ENCODE measurements around the gene CMSS1.

Gene CMSS1

DNA sequence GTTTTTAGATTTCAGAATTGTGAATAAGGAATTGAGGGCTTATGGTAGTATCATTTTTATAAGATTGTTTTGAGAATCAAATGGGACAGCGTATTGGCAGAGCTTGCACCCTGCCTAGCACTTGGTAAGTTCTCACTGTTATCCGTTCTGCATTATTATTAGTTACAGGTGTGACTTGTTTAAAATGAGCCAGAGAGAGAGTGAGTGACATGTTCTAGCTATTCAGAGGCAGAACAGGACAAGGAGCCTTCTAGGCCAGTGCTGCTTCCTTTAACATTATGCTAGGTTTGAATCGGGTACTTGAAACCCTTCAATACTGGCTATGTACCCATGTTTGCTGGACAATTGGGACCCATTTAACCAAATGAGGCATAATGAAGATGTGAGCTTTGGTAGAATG lies 162.9 kb downstream of the CMSS1 start:
- TF ChIP-seq, protein P1, sequence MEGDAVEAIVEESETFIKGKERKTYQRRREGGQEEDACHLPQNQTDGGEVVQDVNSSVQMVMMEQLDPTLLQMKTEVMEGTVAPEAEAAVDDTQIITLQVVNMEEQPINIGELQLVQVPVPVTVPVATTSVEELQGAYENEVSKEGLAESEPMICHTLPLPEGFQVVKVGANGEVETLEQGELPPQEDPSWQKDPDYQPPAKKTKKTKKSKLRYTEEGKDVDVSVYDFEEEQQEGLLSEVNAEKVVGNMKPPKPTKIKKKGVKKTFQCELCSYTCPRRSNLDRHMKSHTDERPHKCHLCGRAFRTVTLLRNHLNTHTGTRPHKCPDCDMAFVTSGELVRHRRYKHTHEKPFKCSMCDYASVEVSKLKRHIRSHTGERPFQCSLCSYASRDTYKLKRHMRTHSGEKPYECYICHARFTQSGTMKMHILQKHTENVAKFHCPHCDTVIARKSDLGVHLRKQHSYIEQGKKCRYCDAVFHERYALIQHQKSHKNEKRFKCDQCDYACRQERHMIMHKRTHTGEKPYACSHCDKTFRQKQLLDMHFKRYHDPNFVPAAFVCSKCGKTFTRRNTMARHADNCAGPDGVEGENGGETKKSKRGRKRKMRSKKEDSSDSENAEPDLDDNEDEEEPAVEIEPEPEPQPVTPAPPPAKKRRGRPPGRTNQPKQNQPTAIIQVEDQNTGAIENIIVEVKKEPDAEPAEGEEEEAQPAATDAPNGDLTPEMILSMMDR (conservative IDR thresholded peaks at IDR 0.05), result no peak
- no peak overlapping the region for H3K27ac ChIP-seq

DNA sequence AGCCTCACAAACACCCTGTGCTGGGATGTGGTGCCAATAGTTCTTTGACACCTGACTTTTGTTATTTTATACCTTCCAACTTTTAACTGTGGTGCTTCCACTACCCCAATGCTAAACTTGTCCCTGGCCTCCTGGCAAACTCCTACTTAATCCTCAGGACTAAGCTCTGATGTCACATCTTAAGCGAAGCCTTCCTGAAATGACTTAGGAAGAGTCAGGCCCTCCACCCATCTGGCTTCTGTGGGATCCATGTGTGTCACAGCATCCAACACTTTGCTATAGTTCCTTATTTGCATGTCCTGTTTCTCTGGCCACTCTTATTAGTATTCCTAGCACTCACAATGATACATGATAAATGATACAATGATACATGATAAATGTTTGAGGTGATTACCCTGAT lies 163.5 kb downstream of the CMSS1 start:
- no peak overlapping the region for H3K27ac ChIP-seq
- TF ChIP-seq, protein P1 (conservative IDR thresholded peaks at IDR 0.05), result no peak

DNA sequence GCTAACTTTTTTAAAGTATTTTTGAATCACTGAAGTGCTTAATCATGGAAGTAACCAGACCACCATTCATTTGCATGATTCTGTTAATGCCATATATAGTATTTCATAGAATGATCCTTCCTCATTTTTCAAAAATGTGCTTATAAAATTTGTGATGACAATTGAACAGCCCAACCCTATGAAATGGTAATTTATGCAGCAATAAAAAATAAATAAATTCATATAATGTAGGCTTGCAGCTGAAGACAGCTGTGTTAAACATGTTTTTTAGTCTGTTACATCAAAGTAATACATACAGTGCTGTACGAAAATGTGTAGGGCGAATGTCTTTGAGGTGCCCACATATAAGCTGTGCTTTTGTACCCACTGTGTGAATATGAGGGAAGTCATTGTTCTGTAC lies 165.0 kb downstream of the CMSS1 start:
- H3K27ac ChIP-seq, result no peak overlapping the region
- TF ChIP-seq, protein P1 (conservative IDR thresholded peaks at IDR 0.05), result no peak

DNA sequence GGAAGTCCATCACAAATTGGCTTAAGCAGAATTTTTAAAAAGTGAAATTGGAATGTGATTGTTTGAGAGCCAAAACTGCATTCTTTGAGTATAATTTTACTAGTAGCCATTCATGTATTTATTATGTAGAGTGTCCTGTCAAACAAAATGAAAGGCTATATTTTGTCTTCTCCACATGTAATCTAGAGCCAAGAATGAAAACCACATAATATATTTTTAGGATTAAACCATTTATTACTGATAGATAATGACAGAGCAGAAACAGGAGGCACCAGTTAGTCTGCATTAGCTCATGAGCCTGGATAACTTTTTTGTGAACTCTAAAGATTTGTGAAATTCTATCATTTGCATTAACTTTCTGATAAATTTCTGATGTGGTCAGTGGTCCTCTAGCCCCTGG lies 166.5 kb downstream of the CMSS1 start:
- H3K27ac ChIP-seq, result peak overlapping the region; percentile 29
- TF ChIP-seq, protein P1 (conservative IDR thresholded peaks at IDR 0.05), result no peak

DNA sequence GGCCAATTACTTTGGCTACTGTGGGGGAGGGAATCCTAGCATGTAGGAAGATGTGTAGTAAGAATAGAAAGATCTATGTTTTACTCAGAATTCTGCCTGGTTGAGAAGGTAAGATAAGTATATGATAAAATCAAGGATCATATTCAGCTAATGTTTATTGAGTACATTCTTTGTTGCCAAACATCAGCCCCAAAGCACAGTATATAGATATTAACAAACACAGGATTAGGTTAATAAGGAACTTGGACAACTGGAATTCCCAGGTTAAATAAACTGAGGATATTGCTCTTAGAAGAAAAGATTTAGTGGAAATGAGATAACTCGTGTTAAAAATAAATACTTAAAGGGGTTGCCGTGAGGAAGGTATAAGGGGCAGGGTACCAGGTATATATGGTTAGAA lies 167.0 kb downstream of the CMSS1 start:
- TF ChIP-seq, protein P1 (conservative IDR thresholded peaks at IDR 0.05), result no peak
- peak overlapping the region; percentile 29 for H3K27ac ChIP-seq

DNA sequence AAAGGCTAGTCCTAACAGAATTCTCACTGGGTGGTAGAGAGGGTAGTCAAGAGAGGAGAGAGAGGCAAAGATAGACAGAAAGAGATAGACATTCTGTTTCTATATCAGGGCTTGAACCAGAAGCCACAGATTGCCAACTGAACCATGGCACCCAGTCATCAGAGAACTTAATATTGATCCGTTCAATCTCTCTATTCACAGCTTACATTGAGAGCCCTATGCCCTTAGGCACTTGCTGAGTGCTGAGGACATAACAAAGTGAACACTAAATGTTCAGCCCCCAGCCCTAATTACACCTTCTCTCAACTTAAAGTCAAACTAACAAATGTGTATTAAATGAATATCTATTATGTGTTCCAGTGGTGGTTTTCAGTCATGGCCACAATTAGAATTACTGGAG lies 172.5 kb downstream of the CMSS1 start:
- no peak overlapping the region for H3K27ac ChIP-seq
- TF ChIP-seq, protein P1 (conservative IDR thresholded peaks at IDR 0.05), result no peak

DNA sequence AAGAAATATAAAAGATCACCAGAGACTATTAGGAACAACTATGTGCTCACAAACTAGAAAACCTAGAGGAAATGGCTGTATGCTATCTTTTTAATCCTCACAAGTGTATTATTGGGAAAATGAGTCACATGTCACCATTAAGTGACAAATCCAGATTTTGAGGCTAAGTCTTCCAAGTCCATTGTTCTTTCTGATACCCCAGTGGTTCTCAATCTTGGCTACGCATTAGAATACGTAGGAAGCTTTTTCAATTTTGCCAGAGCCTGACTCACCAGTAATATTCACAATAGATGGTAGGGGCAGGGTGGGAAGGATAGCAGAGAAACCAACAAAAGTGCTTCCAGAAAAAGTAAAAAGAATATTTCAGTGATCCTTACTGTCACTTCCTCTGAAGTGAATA lies 179.6 kb downstream of the CMSS1 start:
- TF ChIP-seq, protein P1 (conservative IDR thresholded peaks at IDR 0.05), result no peak
- no peak overlapping the region for H3K27ac ChIP-seq

DNA sequence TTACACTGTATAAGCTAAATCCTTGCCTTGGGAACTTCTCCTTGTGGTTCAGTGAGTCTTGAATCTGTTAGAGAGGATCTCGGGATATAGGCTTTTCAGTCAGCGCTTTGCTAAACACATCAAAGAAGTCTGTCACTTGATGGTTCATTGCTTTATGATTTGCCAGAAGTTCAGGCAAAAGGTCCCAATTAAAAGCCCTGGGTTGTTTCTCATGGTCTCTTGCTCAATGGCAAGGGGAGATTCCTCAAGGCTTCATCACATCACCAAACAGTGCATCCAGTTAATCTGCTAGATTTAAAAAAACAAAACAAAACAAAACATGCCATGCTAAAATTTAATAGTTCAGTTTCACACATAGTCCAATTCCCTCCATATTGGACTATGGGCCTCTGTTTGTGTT lies 181.9 kb downstream of the CMSS1 start:
- H3K27ac ChIP-seq, result no peak overlapping the region
- TF ChIP-seq, protein P1 (conservative IDR thresholded peaks at IDR 0.05), result no peak
